GM12892 (cell line): ENCODE data around the gene SLC45A1.

ENCODE experiments used
- POLR2A ChIP-seq: IDR thresholded peaks from 2 replicates; pipeline ENCODE4 v1.6.1; 2011; ENCODE audit warnings: low read depth, low read length, control low read depth
- POLR2AphosphoS5 ChIP-seq: IDR thresholded peaks from 2 replicates; pipeline ENCODE4 v1.6.1; 2011; ENCODE audit warnings: low read depth, low read length, control low read depth
- TAF1 ChIP-seq: IDR thresholded peaks from 2 replicates; pipeline ENCODE4 v1.6.1; 2011; ENCODE audit warnings: low read depth, mild to moderate bottlenecking, control low read depth, low read length, borderline replicate concordance

DNA sequence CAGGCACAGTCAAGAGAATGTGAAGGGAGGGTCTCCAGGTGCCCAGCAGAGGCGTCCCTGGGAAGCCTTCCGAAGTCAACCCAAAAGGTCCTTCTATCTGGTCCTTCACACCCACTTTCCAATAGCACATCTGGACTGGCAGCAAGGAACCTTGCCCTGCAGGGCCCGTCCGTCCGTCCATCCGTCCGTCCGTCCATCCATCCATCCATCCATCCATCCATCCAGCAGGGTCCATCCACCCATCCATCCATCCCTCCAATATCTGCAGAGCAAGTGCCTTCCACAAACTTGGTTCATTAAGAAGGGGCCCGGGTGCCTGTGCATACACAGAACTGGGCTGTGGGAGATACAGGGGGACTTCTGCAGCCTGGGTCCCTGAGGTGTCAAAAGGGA lies 31.6 kb downstream of the SLC45A1 start:
- TF ChIP-seq POLR2AphosphoS5 (no peak), POLR2A (no peak), TAF1 (no peak)
